HCT116 (cell line): ENCODE data around the gene TMEM51. TPM values are rescaled to one million over a fixed set of nuclear protein-coding genes. Genes with fewer than 3 reads are reported as not detected.

Experiments used
- ATAC-seq: fragments of 200-7000 bp; cut with Tn5 transposase; 2 replicates; pipeline ENCODE4 v1.9.1; 2020; ENCODE audit warnings: mild to moderate bottlenecking, moderate library complexity
- BruUV-seq: library from RNA; stranded (reverse); fragments of 400-500 nt; replicated peaks from 2 replicates; lab custom pipeline; 2021; lab: Mats Ljungman, UMichigan
- CTCF ChIA-PET: fragments of 300-600 bp; sonication (Branson Sonifier 250); formaldehyde crosslinking; loops from one replicate; lab custom pipeline; 2021; ENCODE audit warnings: antibody characterized with exemption; lab: Charles Lee
- POLR2A ChIA-PET: fragments of 300-600, 350-600 bp; sonication (Branson Sonifier 250); formaldehyde crosslinking; loops from one replicate; lab custom pipeline; 2021; ENCODE audit warnings: antibody characterized with exemption; lab: Charles Lee
- RAD21 ChIA-PET, 2 experiments: fragments of 300-600 bp; sonication (Branson Sonifier 250); formaldehyde crosslinking; loops; one replicate each; lab custom pipeline; 2023; ENCODE audit warnings: low total read pairs in 2 of 2; ENCODE audit not compliant: uncharacterized antibody in 2 of 2, unreplicated experiment in 2 of 2, low non-redundant PET in 1 of 2; lab: Charles Lee
- DNase-seq: peaks from one replicate; pipeline ENCODE4 v3.0.0-alpha.2; 2010; ENCODE audit warnings: low read depth, low spot score
- H2AFZ ChIP-seq: fragments of 200-600 bp; shearing (Covaris generic), sonication (generic); 2 replicates; pipeline ENCODE4 v1.6.1; 2017; ENCODE audit warnings: low read depth, mixed run types, mixed read lengths, antibody characterized with exemption, low read length; ENCODE audit not compliant: poor library complexity, severe bottlenecking
- H3K27ac ChIP-seq: 2 replicates; pipeline ENCODE4 v1.5.1; 2012; ENCODE audit warnings: low read depth, low read length
- H3K27me3 ChIP-seq: fragments of 200-600 bp; sonication (generic); 2 replicates; pipeline ENCODE4 v1.6.1; 2016; ENCODE audit warnings: mixed run types, low read length, mixed read lengths; ENCODE audit not compliant: insufficient read depth
- H3K36me3 ChIP-seq, 2 experiments: fragments of 200-500 bp in 1 of 2; fragments of 200-600 bp in 1 of 2; sonication (Bioruptor generic) in 1 of 2; sonication (generic) in 1 of 2; 2 replicates each; pipeline versions ENCODE4 v1.5.1 to v1.6.1; 2014 to 2016; ENCODE audit warnings: low read length in 2 of 2, inconsistent platforms in 1 of 2, mixed read lengths in 1 of 2, mixed run types in 1 of 2; ENCODE audit not compliant: insufficient read depth in 2 of 2, control insufficient read depth in 1 of 2
- H3K4me1 ChIP-seq, 2 experiments: fragments of 200-600 bp in 1 of 2; sonication (generic) in 1 of 2; 2 replicates each; pipeline versions ENCODE4 v1.5.1 to v1.6.1; 2012 to 2017; ENCODE audit warnings: low read length in 2 of 2, inconsistent platforms in 1 of 2, mild to moderate bottlenecking in 1 of 2, mixed read lengths in 1 of 2, mixed run types in 1 of 2, moderate library complexity in 1 of 2; ENCODE audit not compliant: insufficient read depth in 2 of 2, control insufficient read depth in 1 of 2
- H3K4me2 ChIP-seq: fragments of 200-600 bp; sonication (generic); 2 replicates; pipeline ENCODE4 v1.6.1; 2017; ENCODE audit warnings: mixed run types, low read length, mixed read lengths
- H3K4me3 ChIP-seq, 2 experiments: fragments of 200-600 bp in 1 of 2; sonication (generic) in 1 of 2; replicated peaks in 1 of 2; 2 replicates each; pipeline ENCODE4 v1.5.1; 2011 to 2016; ENCODE audit warnings: low read length in 2 of 2, control low read depth in 1 of 2, low read depth in 1 of 2, mild to moderate bottlenecking in 1 of 2, mixed read lengths in 1 of 2, mixed run types in 1 of 2
- H3K79me2 ChIP-seq: fragments of 200-600 bp; sonication (generic); 2 replicates; pipeline ENCODE4 v1.6.1; 2017; ENCODE audit warnings: mild to moderate bottlenecking, mixed run types, low read length, moderate library complexity, mixed read lengths; ENCODE audit not compliant: insufficient read depth
- H3K9ac ChIP-seq: fragments of 200-600 bp; sonication (generic); 2 replicates; pipeline ENCODE4 v1.6.1; 2016; ENCODE audit warnings: low read length, mixed read lengths
- H3K9me2 ChIP-seq: fragments of 200-600 bp; sonication (generic), shearing (Covaris generic); 2 replicates; pipeline ENCODE4 v1.6.1; 2017; ENCODE audit warnings: mixed run types, mild to moderate bottlenecking, moderate library complexity; ENCODE audit not compliant: insufficient read depth
- H3K9me3 ChIP-seq, 2 experiments: fragments of 200-500 bp in 1 of 2; fragments of 200-600 bp in 1 of 2; sonication (Bioruptor generic) in 1 of 2; sonication (generic) in 1 of 2; 2 replicates each; pipeline ENCODE4 v1.6.1; 2014 to 2017; ENCODE audit warnings: low read length in 2 of 2, mixed read lengths in 2 of 2, inconsistent platforms in 1 of 2, low read depth in 1 of 2, mild to moderate bottlenecking in 1 of 2, mixed run types in 1 of 2, moderate library complexity in 1 of 2; ENCODE audit not compliant: control insufficient read depth in 1 of 2, insufficient read depth in 1 of 2
- H4K20me1 ChIP-seq: fragments of 200-600 bp; sonication (generic), shearing (Covaris generic); 2 replicates; pipeline ENCODE4 v1.6.1; 2017; ENCODE audit warnings: mixed run types, mild to moderate bottlenecking, moderate library complexity; ENCODE audit not compliant: insufficient read depth
- CEBPB ChIP-seq: IDR thresholded peaks from 2 replicates; pipeline ENCODE4 v1.6.1; 2012; ENCODE audit warnings: low read depth
- CTCF ChIP-seq, 3 experiments: fragments of 200-600 bp in 1 of 3; sonication (generic) in 1 of 3; IDR thresholded peaks in 2 of 3; conservative IDR thresholded peaks in 1 of 3; 2 replicates each; pipeline ENCODE4 v1.5.1; 2012 to 2017; ENCODE audit warnings: low read depth in 2 of 3, low read length in 2 of 3, antibody characterized with exemption in 1 of 3, borderline replicate concordance in 1 of 3, control low read depth in 1 of 3, mild to moderate bottlenecking in 1 of 3, mixed read lengths in 1 of 3, mixed run types in 1 of 3, moderate library complexity in 1 of 3; ENCODE audit not compliant: insufficient read depth in 1 of 3
- EGR1 ChIP-seq: IDR thresholded peaks from 2 replicates; pipeline ENCODE4 v1.6.1; 2012; ENCODE audit warnings: low read depth
- ELF1 ChIP-seq: IDR thresholded peaks from 2 replicates; pipeline ENCODE4 v1.6.1; 2012; ENCODE audit warnings: low read depth, borderline replicate concordance
- EZH2 ChIP-seq: fragments of 200-600 bp; sonication (generic); IDR thresholded peaks from 2 replicates; pipeline ENCODE4 v1.6.1; 2017; ENCODE audit warnings: antibody characterized with exemption, mixed run types
- JUND ChIP-seq: IDR thresholded peaks from 2 replicates; pipeline ENCODE4 v1.6.1; 2012
- MAX ChIP-seq: IDR thresholded peaks from 2 replicates; pipeline ENCODE4 v1.6.1; 2012
- RAD21 ChIP-seq: IDR thresholded peaks from 2 replicates; pipeline ENCODE4 v1.6.1; 2012; ENCODE audit warnings: low read depth, mild to moderate bottlenecking
- SIN3A ChIP-seq: IDR thresholded peaks from 2 replicates; pipeline ENCODE4 v1.6.1; 2012; ENCODE audit warnings: low read depth
- SP1 ChIP-seq: IDR thresholded peaks from 2 replicates; pipeline ENCODE4 v1.6.1; 2012; ENCODE audit warnings: low read depth
- SRF ChIP-seq: IDR thresholded peaks from 2 replicates; pipeline ENCODE4 v1.6.1; 2012; ENCODE audit warnings: low read depth
- ZBTB33 ChIP-seq: IDR thresholded peaks from 2 replicates; pipeline ENCODE4 v1.6.1; 2011; ENCODE audit warnings: mild to moderate bottlenecking, low read length, moderate library complexity; ENCODE audit not compliant: insufficient replicate concordance; ENCODE audit errors: extremely low read depth
- ZFX ChIP-seq: fragments of 450-650 bp; IDR thresholded peaks from 2 replicates; pipeline ENCODE4 v1.6.1; 2017
- intact Hi-C: fragments of 100-400 bp; cut with micrococcal nuclease; formaldehyde crosslinking; loops from 2 replicates; pipeline ENCODE4 v1.10.0; 2022
- total RNA-seq: library from RNA; stranded (reverse); gene quantifications from one replicate; pipeline ENCODE4 v1.2.1, GENCODE V29; 2021; ENCODE audit not compliant: unreplicated experiment

The TMEM51 gene
- total RNA-seq, 1 experiment from 2014 or later = 16.6 TPM

DNA sequence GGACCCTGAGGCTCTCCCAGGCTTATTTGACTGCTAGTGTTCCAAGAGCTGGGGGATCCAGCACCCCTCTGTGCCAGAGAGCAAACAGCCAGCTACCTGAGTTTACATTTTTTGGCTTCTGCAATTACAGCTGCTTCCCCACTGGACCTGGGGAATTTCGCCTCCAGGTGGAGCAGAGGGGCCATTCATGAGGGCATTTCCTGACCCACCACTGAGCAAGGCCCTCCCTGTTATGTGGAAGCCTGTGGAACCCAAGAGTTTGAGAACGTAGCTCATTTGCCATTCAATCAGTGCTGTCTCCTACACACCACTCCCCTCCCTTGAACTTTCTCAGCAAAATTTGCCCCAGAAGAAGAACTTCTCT, 42.7 kb upstream of the TMEM51 start:
- intact Hi-C loops = loop anchor here (1.0 kb wide), 1 partner anchor 193 kb away; no protein-coding TSS in a partner anchor
- no peak overlapping the region for H2AFZ ChIP-seq
- ChIA-PET RAD21 (interaction anchor here in 1 of 2 experiments (1.1 kb wide), 1 partner anchor 161 kb away, joined by 3 read pairs; no protein-coding TSS in a partner anchor), POLR2A (no interaction called here), CTCF (interaction anchor here (0.7 to 1.2 kb wide), 3 partner anchors 18 to 193 kb away, joined by 3 to 5 read pairs (median 5); no protein-coding TSS in a partner anchor)
- TF ChIP-seq SP1 (no peak), SIN3A (no peak), ZFX (no peak), SRF (no peak), ZBTB33 (no peak), CTCF (IDR thresholded peaks at IDR 0.05 in 2 of 3, conservative IDR thresholded peaks at IDR 0.05 in 1 of 3; ENCODE audit: borderline replicate concordance in 1 of 3, insufficient read depth in 1 of 3, low read depth in 2 of 3, low read length in 2 of 3) (peak; percentile 34 to 46 (median 40); a peak in 4 of 6 replicates), EGR1 (no peak), CEBPB (no peak), MAX (no peak), RAD21 (peak; percentile 59), EZH2 (no peak), JUND (no peak), ELF1 (no peak)
- no peaks in the 10 kb centered on the region for H3K9me3 ChIP-seq
- H3K27me3 ChIP-seq = no peaks in the 10 kb centered on the region
- H4K20me1 ChIP-seq = no peaks in the 10 kb centered on the region
- no peak overlapping the region for H3K27ac ChIP-seq
- no peaks in the 10 kb centered on the region for H3K79me2 ChIP-seq
- BruUV-seq = no TSS peak
- no peaks in the 10 kb centered on the region for H3K9me2 ChIP-seq
- H3K36me3 ChIP-seq = no peaks in the 10 kb centered on the region
- H3K4me3 ChIP-seq = no peak overlapping the region
- H3K4me1 ChIP-seq = no peaks in the 10 kb centered on the region
- ATAC-seq (peak; percentile 64; the same call in 1 of the 2 replicates), DNase-seq (no peak)
- H3K9ac ChIP-seq = no peak overlapping the region
- no peak overlapping the region for H3K4me2 ChIP-seq
